GM10847 (cell line): Measurements from ENCODE around the gene LSAMP.

Source experiments
- POLR2A ChIP-seq: IDR thresholded peaks from 2 replicates; pipeline ENCODE4 v1.6.1; 2011; ENCODE audit not compliant: insufficient read length; ENCODE audit errors: extremely low read depth

Gene LSAMP

GRCh38 chr3:115804200-115804599 lies 641.1 kb downstream of the LSAMP start:
- TF ChIP-seq POLR2A = no peak

DNA sequence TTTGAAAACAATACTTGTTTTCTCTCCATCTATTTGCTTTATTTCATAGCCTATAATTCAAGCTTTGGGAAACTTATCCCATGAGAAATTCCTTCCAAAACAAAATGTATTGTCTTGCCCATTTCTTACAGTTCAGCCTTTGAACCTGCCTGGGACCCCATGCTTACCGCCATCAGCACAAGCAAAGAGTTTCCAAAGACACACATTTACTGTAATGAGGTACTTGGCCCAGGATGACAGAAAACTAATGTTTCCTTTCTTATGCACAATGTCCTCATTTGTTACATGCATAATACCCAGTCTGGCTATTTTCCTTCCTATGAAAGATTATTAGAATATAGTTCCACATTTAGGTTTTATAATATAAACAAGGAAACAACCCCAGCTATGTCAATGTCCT lies 641.6 kb downstream of the LSAMP start:
- TF ChIP-seq POLR2A = no peak

GRCh38 chr3:115800489-115801075 lies 644.7 kb downstream of the LSAMP start:
- TF ChIP-seq POLR2A = no peak

GRCh38 chr3:115792206-115792955 lies 652.9 kb downstream of the LSAMP start:
- TF ChIP-seq POLR2A = no peak

DNA sequence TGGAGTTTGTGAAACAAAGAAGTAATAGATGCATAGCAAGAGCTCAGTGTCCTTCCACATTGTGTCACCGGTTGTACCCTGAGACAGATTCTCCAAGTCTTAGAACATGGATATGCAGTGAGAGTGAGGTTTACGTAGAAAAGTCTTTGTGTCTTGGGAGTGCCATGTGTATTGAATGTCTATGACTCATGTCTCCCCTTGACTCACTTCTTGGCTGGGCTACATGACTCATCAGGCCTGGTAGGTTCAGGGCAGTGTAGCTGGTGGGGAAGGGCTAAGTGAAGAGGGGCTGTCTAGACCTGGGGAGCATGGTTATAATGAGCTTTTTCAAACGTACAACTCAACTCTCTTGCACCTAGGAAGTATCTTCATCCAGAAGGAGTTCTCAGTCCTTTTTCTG lies 654.5 kb downstream of the LSAMP start:
- TF ChIP-seq POLR2A = no peak

- no peak for TF ChIP-seq POLR2A
These were observed 655.8 kb downstream of the LSAMP start for GRCh38 chr3:115789481-115789880.

DNA sequence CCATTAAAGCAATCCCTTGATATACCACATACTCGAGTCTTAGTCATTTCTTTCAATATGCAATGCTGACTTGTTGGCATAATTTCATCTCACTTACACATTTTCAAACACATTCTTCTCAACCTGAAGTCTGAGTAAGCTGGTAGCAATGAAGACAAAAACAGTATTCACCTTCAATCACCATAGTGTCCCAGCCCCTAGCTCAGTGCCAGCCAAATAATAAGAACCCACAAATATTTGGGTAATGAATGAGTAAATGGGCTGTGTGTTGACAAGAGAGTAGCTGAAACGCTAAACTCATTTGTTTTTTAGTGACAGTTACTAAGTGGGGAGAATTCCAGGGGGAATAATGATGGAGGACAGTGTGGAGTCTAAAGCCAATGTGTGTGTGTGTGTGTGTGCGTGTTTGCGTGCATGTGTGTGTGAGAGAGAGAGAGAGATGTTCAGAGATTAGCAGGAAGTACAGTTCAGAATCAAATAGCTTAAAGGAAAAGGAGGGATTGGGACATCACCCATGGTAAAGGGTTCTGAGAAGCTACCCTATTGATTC lies 656.3 kb downstream of the LSAMP start:
- no peak for TF ChIP-seq POLR2A

- no peak for TF ChIP-seq POLR2A
These were observed 657.5 kb downstream of the LSAMP start for GRCh38 chr3:115787818-115788217.

DNA sequence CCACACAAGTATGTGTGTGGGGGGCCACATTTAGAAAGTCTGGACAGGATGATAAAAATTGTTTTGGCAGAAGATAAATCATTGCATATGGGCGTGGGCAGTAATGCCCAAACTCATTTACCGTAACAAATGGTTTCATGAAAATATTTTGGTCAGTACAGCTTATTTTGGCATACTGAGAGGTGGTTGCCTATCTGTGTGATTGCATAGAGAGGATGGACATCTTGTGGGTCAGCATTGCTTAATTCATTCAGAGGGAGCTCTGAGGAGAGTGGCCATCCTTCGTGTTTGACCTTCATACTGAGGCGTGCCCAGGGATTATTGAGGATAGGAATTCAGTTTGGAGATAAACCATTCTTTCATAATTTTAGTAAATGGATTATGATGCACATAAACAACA lies 659.5 kb downstream of the LSAMP start:
- TF ChIP-seq POLR2A = no peak

- TF ChIP-seq POLR2A = no peak
These were observed 660.3 kb downstream of the LSAMP start for GRCh38 chr3:115784739-115785536.

GRCh38 chr3:115783938-115784738 lies 661.1 kb downstream of the LSAMP start:
- no peak for TF ChIP-seq POLR2A

DNA sequence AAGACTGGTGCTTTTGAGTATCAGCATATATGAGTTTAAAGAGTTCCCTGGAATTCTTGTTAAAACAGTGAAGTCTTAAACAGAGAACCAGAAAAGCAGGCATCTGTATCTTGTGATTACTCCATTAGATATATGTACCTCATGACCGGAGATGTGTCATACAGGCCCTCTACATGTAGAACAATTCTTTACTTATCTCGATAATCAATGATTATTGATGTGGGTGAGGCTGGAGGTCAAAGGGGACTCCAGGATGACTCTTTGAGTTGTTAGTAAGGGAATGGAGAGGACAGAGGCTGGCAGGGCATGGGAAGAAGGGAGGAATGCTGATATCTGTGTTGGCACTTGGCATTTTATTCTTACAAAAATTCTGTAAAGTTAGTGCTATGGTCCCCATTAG lies 666.3 kb downstream of the LSAMP start:
- no peak for TF ChIP-seq POLR2A

- TF ChIP-seq POLR2A = no peak
These were observed 672.3 kb downstream of the LSAMP start for GRCh38 chr3:115772951-115773350.

GRCh38 chr3:115768661-115769060 lies 676.6 kb downstream of the LSAMP start:
- TF ChIP-seq POLR2A = no peak

DNA sequence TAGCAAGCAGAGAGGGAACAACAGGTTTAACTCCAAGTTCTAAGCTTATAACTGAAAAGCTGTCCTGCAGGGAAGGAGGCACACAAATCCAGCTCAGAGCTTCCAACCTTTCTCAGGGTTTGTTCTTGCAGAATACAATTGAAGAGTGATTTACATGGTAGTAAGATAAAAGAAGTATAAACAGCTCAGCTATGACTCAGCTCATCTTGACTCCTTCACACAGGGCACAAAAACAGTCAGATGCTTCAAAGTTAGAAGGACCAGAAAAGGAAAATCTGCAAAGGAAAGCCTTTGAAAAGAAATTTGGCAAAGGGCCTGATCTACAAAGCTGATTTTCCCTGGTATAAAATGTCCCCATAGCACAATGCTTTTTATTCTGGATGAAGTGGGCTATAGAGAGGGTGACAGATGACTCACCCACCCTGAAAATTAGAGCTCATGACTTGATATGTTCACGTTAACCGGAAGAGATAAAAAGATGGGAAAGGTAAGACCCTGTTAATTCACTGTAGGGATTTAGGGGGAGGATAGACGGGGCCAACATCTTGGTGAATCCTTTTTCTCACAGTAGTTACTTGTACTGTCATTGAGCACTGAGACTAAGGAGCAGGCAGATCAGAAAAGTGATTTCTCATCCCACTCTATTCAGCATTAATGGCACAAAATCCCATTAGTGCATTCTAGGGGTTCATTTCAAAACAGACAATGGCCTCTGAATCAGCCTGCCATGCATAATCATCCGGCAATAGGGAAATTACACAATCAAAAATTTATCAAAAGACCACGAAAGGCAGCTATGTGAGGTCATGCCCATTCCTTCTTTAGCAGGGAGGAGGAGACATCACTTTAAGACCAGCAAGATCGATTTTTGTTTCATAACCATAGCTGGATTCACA lies 678.5 kb downstream of the LSAMP start:
- TF ChIP-seq POLR2A = no peak

- no peak for TF ChIP-seq POLR2A
These were observed 683.4 kb downstream of the LSAMP start for GRCh38 chr3:115761927-115762305.
